ENCODE data around the gene CSMD2. TPM values are rescaled to one million over a fixed set of nuclear protein-coding genes. Genes with fewer than 3 reads are reported as not detected.

CSMD2 gene
- total and polyA plus RNA-seq, 2 of the 8 experiments (the other 6 are each of a cell fraction or from before 2014, with no cell fraction given): 7.0 to 14.7 TPM

- Histone ChIP-seq H3K79me1 (ENCODE audit: low read depth, low read length) (no peaks in the 10 kb centered on the region), H4K8ac (ENCODE audit: extremely low read depth, insufficient read depth, low read length) (no peak overlapping the region), H2BK12ac (ENCODE audit: low read depth, low read length) (no peak overlapping the region), H3K4me1 (replicated peaks in 1 of 4; ENCODE audit: control insufficient read depth in 3 of 4, insufficient read depth in 4 of 4, low read length in 3 of 4) (no peaks in the 10 kb centered on the region), H3K79me2 (ENCODE audit: control insufficient read depth in 1 of 2, insufficient read depth in 2 of 2, low read length in 2 of 2) (no peaks in the 10 kb centered on the region), H2BK120ac (replicated peaks; ENCODE audit: low read depth, low read length) (no peak overlapping the region), H3K23ac (ENCODE audit: insufficient read length) (no peak overlapping the region), H3K4me3 (ENCODE audit: extremely low read depth in 1 of 4, insufficient read depth in 2 of 4, low read depth in 3 of 4, low read length in 4 of 4) (no peak overlapping the region), H4K20me1 (replicated peaks in 1 of 2; ENCODE audit: control insufficient read depth in 1 of 2, insufficient read depth in 2 of 2, low read length in 2 of 2) (no peaks in the 10 kb centered on the region), H3K27me3 (replicated peaks in 1 of 4; ENCODE audit: control insufficient read depth in 3 of 4, extremely low read depth in 1 of 4, insufficient read depth in 3 of 4, low read length in 3 of 4) (no peaks in the 10 kb centered on the region), H3K4ac (replicated peaks; ENCODE audit: insufficient read length, low read depth, low read length) (no peak overlapping the region), H2AFZ (ENCODE audit: low read length) (no peak overlapping the region), H3K36me3 (ENCODE audit: control insufficient read depth in 2 of 4, insufficient read depth in 4 of 4, low read length in 3 of 4) (peaks cover 0 to 19% (median 0%) of the 10 kb centered on the region in 4 experiments; a peak in 2 of 8 replicates), H3K9me3 (ENCODE audit: insufficient read depth in 2 of 2, low read depth in 1 of 2, low read length in 1 of 2) (peaks cover 16% of the 10 kb centered on the region in 2 experiments), H3K9ac (replicated peaks in 1 of 4; ENCODE audit: extremely low read depth in 1 of 4, low read depth in 3 of 4, low read length in 3 of 4) (no peak overlapping the region), H2BK20ac (ENCODE audit: low read length) (no peak overlapping the region), H3K4me2 (ENCODE audit: insufficient read depth in 1 of 2, low read depth in 2 of 2, low read length in 2 of 2) (no peak overlapping the region), H3K23me2 (ENCODE audit: low read depth, low read length) (no peaks in the 10 kb centered on the region), H2AK5ac (ENCODE audit: low read depth, low read length) (no peak overlapping the region), H2BK15ac (ENCODE audit: low read length) (no peak overlapping the region), H3K18ac (ENCODE audit: extremely low read depth, low read length) (no peak overlapping the region), H4K91ac (replicated peaks; ENCODE audit: insufficient read length, low read length) (no peak overlapping the region), H3K14ac (ENCODE audit: insufficient read length) (no peak overlapping the region), H3K27ac (ENCODE audit: low read depth, low read length) (no peak overlapping the region), H4K5ac (ENCODE audit: insufficient read length, low read depth, low read length) (no peak overlapping the region), H3K56ac (replicated peaks; ENCODE audit: insufficient read length, low read depth, low read length) (no peak overlapping the region), H2BK5ac (ENCODE audit: low read depth, low read length) (no peak overlapping the region)
- WGBS, 2 experiments (ENCODE audit: extremely low coverage in 1 of 2, insufficient coverage in 1 of 2, insufficient read length in 1 of 2, insufficient replicate concordance in 2 of 2, low coverage in 1 of 2, low lambda C conversion rate in 2 of 2, missing lambda C conversion rate in 1 of 2): 98% methylated on average over 4 of the region's 4 CpGs; no CpG with 5 or more reads in 1 of the 2 experiments
- CTCF ChIA-PET (ENCODE audit: partially characterized antibody): no interaction called here
- DNase-seq (ENCODE audit: low read depth in 1 of 2, low spot score in 2 of 2): no peak
- FAIRE-seq: no peak
- POLR2A ChIA-PET (ENCODE audit: partially characterized antibody): no interaction called here
- TF ChIP-seq ZNF274 (IDR thresholded peaks at IDR 0.05; ENCODE audit: borderline replicate concordance, extremely low read depth, low read length) (no peak), HDAC2 (IDR thresholded peaks at IDR 0.05; ENCODE audit: borderline replicate concordance in 1 of 2, low read depth in 2 of 2, low read length in 2 of 2) (no peak), TAF1 (IDR thresholded peaks at IDR 0.05; ENCODE audit: low read depth, low read length) (no peak), EGR1 (IDR thresholded peaks at IDR 0.05; ENCODE audit: borderline replicate concordance, low read depth, low read length) (no peak), SP1 (IDR thresholded peaks at IDR 0.05; ENCODE audit: low read depth, low read length) (no peak), JUND (IDR thresholded peaks at IDR 0.05; ENCODE audit: low read length) (no peak), SUZ12 (IDR thresholded peaks at IDR 0.05; ENCODE audit: low read length) (no peak), SRF (IDR thresholded peaks at IDR 0.05; ENCODE audit: low read depth, low read length) (no peak), SP4 (IDR thresholded peaks at IDR 0.05; ENCODE audit: low read length) (no peak), POU5F1 (IDR thresholded peaks at IDR 0.05; ENCODE audit: low read depth, low read length) (no peak), RBBP5 (IDR thresholded peaks at IDR 0.05; ENCODE audit: borderline replicate concordance, low read depth, low read length) (no peak), CBX5 (IDR thresholded peaks at IDR 0.05; ENCODE audit: low read depth, low read length) (no peak), YY1 (IDR thresholded peaks at IDR 0.05; ENCODE audit: low read depth, low read length) (no peak), SP2 (IDR thresholded peaks at IDR 0.05; ENCODE audit: low read length) (no peak), KDM1A (IDR thresholded peaks at IDR 0.05; ENCODE audit: borderline replicate concordance, low read length) (no peak)
- TF ChIP-seq, protein P1, sequence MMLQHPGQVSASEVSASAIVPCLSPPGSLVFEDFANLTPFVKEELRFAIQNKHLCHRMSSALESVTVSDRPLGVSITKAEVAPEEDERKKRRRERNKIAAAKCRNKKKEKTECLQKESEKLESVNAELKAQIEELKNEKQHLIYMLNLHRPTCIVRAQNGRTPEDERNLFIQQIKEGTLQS (IDR thresholded peaks at IDR 0.05; ENCODE audit: insufficient read depth, low read depth, low read length): no peak
Measured at GRCh38 chr1:33836911-33837310, 328.1 kb downstream of the CSMD2 start.
